Body of pancreas (tissue), 4 donors: ENCODE data around the gene MZT2A. TPM values are rescaled to one million over a fixed set of nuclear protein-coding genes. Genes with fewer than 3 reads are reported as not detected.
A peak's percentile ranks its signal among the peaks of the same experiment; 100 is the strongest.
"Not testable (repeated sequence)": the region's sequence is repeated elsewhere in the genome, so short reads cannot be mapped to it uniquely, and the experiment has no call there.

ENCODE experiments used
- ATAC-seq: fragments of 150-250 bp; one replicate; pipeline ENCODE4 v1.9.1; 2016
- DNase-seq, 4 donors: peaks; one replicate each; pipeline ENCODE4 v3.0.0-alpha.2; 2019
- H3K27ac ChIP-seq, 4 donors: fragments of 200-600 bp; sonication (generic); 1 replicate in 3 of 4; 2 replicates in 1 of 4; pipeline versions ENCODE4 v1.5.1 to v1.6.1; 2016 to 2019; ENCODE audit warnings: mild to moderate bottlenecking in 1 of 4, mixed read lengths in 1 of 4, moderate library complexity in 1 of 4
- H3K27me3 ChIP-seq, 2 donors: fragments of 200-600 bp; sonication (generic); one replicate each; pipeline ENCODE4 v1.6.0; 2016; ENCODE audit warnings: mild to moderate bottlenecking in 1 of 2
- H3K36me3 ChIP-seq, 2 donors: fragments of 200-600 bp; sonication (generic); replicated peaks in 1 of 2; 2 replicates each; pipeline ENCODE4 v1.5.1; 2016; ENCODE audit warnings: low read depth in 2 of 2; ENCODE audit not compliant: insufficient read depth in 1 of 2
- H3K4me1 ChIP-seq: fragments of 200-600 bp; sonication (generic); one replicate; pipeline ENCODE4 v1.6.0; 2016
- H3K4me3 ChIP-seq, 2 donors: fragments of 200-600 bp; sonication (generic); 1 replicate in 1 of 2; 2 replicates in 1 of 2; pipeline ENCODE4 v1.5.1; 2016 to 2019
- H3K9me3 ChIP-seq, 3 donors: fragments of 200-600 bp; sonication (generic); 1 replicate in 2 of 3; 2 replicates in 1 of 3; pipeline ENCODE4 v1.5.1; 2016
- CTCF ChIP-seq, 7 experiments: fragments of 450-650 bp in 4 of 7; fragments of 200-600 bp in 3 of 7; sonication (generic) in 3 of 7; IDR thresholded peaks; one replicate each; pipeline ENCODE4 v1.5.1; 2016 to 2019; ENCODE audit warnings: antibody characterized with exemption in 7 of 7
- POLR2A ChIP-seq, 3 donors: fragments of 450-650 bp; IDR thresholded peaks; one replicate each; pipeline ENCODE4 v1.6.1; 2016; ENCODE audit warnings: antibody characterized with exemption in 3 of 3, mild to moderate bottlenecking in 2 of 3
- WGBS, 2 donors: methylation state at CpG; one replicate each; pipeline ENCODE4 v1.1.5; 2017; 5-methylcytosine and 5-hydroxymethylcytosine counted together
- intact Hi-C: fragments of 100-400 bp; cut with DNase I; formaldehyde crosslinking; loops from one replicate; pipeline ENCODE4 v1.15.1; 2023
- total RNA-seq, 2 donors: library from RNA; depleted of rRNA; stranded (reverse); fragments of >200 nt; gene quantifications; one replicate each; pipeline ENCODE4 v1.1.0, GENCODE V29; 2016

The MZT2A gene
- total RNA-seq, 2 donors from 2014 or later, result 51.1 to 54.1 TPM

- H3K36me3 ChIP-seq, H3K27ac ChIP-seq, H3K27me3 ChIP-seq, H3K9me3 ChIP-seq, ATAC-seq, H3K4me1 ChIP-seq, H3K4me3 ChIP-seq, intact Hi-C loops, DNase-seq: not testable (repeated sequence)
- 93 to 94% methylated on average over 16 to 19 of the region's 19 CpGs for WGBS, 2 donors
These were observed 9.6 kb downstream of the MZT2A start for GRCh38 chr2:131482506-131483155.

- H3K4me1 ChIP-seq, H3K36me3 ChIP-seq, DNase-seq, intact Hi-C loops, H3K9me3 ChIP-seq, H3K27ac ChIP-seq, H3K4me3 ChIP-seq, ATAC-seq, H3K27me3 ChIP-seq: not testable (repeated sequence)
- 95 to 97% methylated on average over 9 to 16 of the region's 20 CpGs for WGBS, 2 donors
These were observed 11.8 kb downstream of the MZT2A start for GRCh38 chr2:131480351-131480750.

- H3K27ac ChIP-seq, ATAC-seq, intact Hi-C loops, DNase-seq, H3K4me1 ChIP-seq, H3K27me3 ChIP-seq, H3K9me3 ChIP-seq, H3K36me3 ChIP-seq, H3K4me3 ChIP-seq: not testable (repeated sequence)
- 92 to 100% methylated on average over 2 to 9 of the region's 9 CpGs for WGBS, 2 donors
These were observed 13.2 kb downstream of the MZT2A start for GRCh38 chr2:131478850-131479461.

- WGBS, 2 donors, result 51 to 61% methylated on average over 9 to 15 of the region's 18 CpGs
- H3K4me1 ChIP-seq, H3K4me3 ChIP-seq, intact Hi-C loops, H3K9me3 ChIP-seq, H3K27me3 ChIP-seq, H3K27ac ChIP-seq, H3K36me3 ChIP-seq: not testable (repeated sequence)
- peak; percentile 66 to 82 (median 72) for DNase-seq
- ATAC-seq, result peak; percentile 68
These were observed 13.9 kb downstream of the MZT2A start for GRCh38 chr2:131478074-131478849.

- intact Hi-C loops, ATAC-seq, H3K9me3 ChIP-seq, H3K27me3 ChIP-seq, H3K4me1 ChIP-seq, H3K36me3 ChIP-seq, H3K27ac ChIP-seq, DNase-seq, H3K4me3 ChIP-seq: not testable (repeated sequence)
- WGBS, 2 donors, result 50 to 58% methylated on average over 1 of the region's 1 CpG
These were observed 15.0 kb downstream of the MZT2A start for GRCh38 chr2:131477227-131477626.

GRCh38 chr2:131476363-131476762 is 15.8 kb downstream of the MZT2A start:
- H3K9me3 ChIP-seq, H3K4me1 ChIP-seq, H3K4me3 ChIP-seq, ATAC-seq, DNase-seq, H3K27ac ChIP-seq, H3K36me3 ChIP-seq, H3K27me3 ChIP-seq, intact Hi-C loops: not testable (repeated sequence)
- 94 to 99% methylated on average over 22 to 25 of the region's 25 CpGs for WGBS, 2 donors

GRCh38 chr2:131475831-131476230 is 16.4 kb downstream of the MZT2A start, which contains the start of gene TUBA3D:
TSS of gene TUBA3D (plus strand) at chr2:131476119. CDS start at chr2:131476200, 81 bp downstream.
- ATAC-seq (no peak), DNase-seq (no peak)
- WGBS, 2 donors, result 93 to 97% methylated on average over 5 to 16 of the region's 27 CpGs
- peaks cover 6% of the 10 kb centered on the region for H3K4me1 ChIP-seq
- H3K9me3 ChIP-seq, result no peaks in the 10 kb centered on the region
- no peaks in the 10 kb centered on the region for H3K36me3 ChIP-seq
- H3K4me3 ChIP-seq, result no peak within 1 kb of the TSS
- H3K27me3 ChIP-seq, result no peaks in the 10 kb centered on the region
- no peak within 1 kb of the TSS for H3K27ac ChIP-seq
- intact Hi-C loops, result no loop called here
- TF ChIP-seq POLR2A (IDR thresholded peaks at IDR 0.05), result no peak
- no peak for TF ChIP-seq CTCF (IDR thresholded peaks at IDR 0.05)

GRCh38 chr2:131473266-131473665 is 18.9 kb downstream of the MZT2A start:
- DNase-seq, ATAC-seq, H3K9me3 ChIP-seq, H3K4me1 ChIP-seq, H3K36me3 ChIP-seq, H3K4me3 ChIP-seq, H3K27ac ChIP-seq, intact Hi-C loops, H3K27me3 ChIP-seq: not testable (repeated sequence)
- WGBS, 2 donors, result 88 to 90% methylated on average over 2 of the region's 2 CpGs

- intact Hi-C loops, ATAC-seq, H3K36me3 ChIP-seq, H3K27ac ChIP-seq, H3K9me3 ChIP-seq, H3K4me1 ChIP-seq, H3K4me3 ChIP-seq, H3K27me3 ChIP-seq, DNase-seq: not testable (repeated sequence)
- 67 to 90% methylated on average over 1 to 3 of the region's 8 CpGs for WGBS, 2 donors
These were observed 20.6 kb downstream of the MZT2A start for GRCh38 chr2:131471624-131472023.

- ATAC-seq, H3K27ac ChIP-seq, DNase-seq, H3K4me1 ChIP-seq, H3K4me3 ChIP-seq, H3K27me3 ChIP-seq, intact Hi-C loops, H3K9me3 ChIP-seq, H3K36me3 ChIP-seq: not testable (repeated sequence)
- WGBS, 2 donors, result 63% methylated on average over 2 of the region's 3 CpGs; no CpG with 5 or more reads in 1 of the 2 donors
These were observed 21.3 kb downstream of the MZT2A start for GRCh38 chr2:131470944-131471343.
